Measurements from ENCODE around the gene CDH2.

CDH2 gene

DNA sequence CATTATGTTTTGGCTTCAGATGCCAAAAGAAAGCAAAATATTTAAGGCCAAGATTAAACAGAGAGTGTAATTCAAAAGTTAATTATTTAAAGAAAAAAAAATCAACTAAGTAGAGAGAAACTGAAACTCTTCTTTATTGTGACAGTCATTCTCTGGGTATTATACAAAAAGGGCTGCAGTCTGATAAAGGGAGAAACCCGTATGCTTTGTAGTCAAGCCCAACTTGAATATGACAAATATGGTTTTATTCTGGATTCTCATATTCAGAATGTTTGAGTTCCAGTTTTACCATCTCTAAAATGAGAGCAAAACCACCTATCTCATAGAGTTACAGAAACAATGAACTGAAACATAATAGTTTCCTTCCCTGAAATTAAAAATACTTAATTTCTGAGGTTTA is 8.2 kb downstream of the CDH2 start:
- DNase-seq (ENCODE audit: low read depth in 2 of 2): no peak

- no peak for DNase-seq (ENCODE audit: low read depth in 2 of 2)
Observed at GRCh38 chr18:28167835-28168349, 9.0 kb downstream of the CDH2 start.

DNA sequence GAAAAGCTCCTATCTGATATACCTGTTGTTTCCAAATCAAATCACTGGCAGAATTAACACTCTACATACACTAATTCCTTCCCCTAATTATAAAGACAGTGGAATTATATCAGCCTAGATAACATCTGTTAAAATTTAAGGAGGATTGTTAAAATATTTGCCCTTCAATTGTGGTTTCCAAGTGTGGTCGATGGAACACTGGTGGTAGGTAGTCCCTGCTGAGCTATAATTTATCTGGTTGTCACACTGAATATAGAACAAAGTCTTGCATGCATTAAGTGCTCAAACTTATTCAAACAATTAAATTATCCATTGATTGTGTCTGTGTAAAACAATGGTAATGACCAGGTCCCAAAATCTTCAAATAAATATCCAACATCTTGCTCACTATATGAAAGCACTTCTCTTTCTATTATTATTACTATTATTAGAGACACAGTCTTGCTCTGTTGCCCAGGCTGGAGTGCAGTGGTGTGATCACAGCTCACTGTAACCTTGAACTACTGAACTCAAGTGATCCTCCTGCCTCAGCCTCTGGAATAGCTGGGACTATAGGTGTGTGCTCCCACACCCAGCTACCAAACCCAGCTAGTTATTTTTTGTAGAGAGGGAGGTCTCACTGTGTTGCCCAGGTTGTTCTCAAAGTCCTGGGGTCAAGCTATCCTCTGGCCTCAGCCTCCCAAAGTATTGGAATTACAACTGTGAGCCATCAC is 12.0 kb downstream of the CDH2 start:
- no peak for DNase-seq (ENCODE audit: low read depth in 2 of 2)

GRCh38 chr18:28163201-28163775 is 13.6 kb downstream of the CDH2 start:
- DNase-seq (ENCODE audit: low read depth in 2 of 2): no peak

DNA sequence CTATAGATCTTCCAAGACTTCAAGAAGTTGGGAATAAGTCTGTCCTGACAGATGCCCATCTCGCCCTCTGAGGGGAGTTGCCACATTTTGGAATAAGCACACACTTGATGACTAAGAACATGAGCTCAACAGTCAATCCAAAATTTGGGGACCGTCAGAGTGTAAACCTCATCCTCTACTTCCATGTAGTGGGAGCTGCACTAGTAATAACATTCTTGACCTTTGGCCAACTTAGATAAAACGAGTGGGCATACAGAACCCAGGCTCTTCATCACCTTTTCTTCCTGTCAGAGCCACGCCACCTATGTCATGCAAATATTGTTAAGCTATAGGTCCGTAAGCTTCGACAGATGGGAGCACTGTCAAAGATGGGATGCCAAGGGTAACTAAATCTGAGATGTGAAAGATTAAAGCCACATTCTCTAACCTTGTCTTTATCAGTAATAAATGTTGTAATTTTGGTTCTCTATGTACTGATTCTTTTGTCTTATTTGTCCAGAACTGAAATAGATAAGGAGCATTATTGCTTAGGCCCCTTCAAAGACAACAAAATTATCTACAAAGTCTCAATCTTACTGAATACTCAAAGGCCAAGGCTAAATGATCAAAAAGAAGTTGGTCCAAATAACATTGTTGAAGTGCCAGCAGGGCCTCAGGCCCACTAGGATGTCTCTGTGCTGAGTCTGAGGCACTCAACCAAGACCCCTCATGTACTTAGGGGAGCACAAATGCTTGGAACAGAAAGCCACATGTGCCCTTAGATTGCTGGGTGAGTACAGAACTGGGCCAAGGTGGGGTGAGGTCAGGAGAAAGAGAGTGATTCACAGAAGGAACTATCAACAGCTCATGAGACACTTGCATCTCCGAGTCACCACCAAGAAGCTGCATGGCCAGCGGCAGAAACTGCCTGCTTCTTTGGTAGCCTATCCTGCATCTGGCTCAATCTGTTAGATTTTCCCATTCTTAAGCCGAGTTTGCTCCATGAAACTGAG is 15.0 kb downstream of the CDH2 start:
- no peak for DNase-seq (ENCODE audit: low read depth in 2 of 2)

- DNase-seq (ENCODE audit: low read depth in 2 of 2): no peak
Observed at GRCh38 chr18:28159055-28159454, 17.9 kb downstream of the CDH2 start.

DNA sequence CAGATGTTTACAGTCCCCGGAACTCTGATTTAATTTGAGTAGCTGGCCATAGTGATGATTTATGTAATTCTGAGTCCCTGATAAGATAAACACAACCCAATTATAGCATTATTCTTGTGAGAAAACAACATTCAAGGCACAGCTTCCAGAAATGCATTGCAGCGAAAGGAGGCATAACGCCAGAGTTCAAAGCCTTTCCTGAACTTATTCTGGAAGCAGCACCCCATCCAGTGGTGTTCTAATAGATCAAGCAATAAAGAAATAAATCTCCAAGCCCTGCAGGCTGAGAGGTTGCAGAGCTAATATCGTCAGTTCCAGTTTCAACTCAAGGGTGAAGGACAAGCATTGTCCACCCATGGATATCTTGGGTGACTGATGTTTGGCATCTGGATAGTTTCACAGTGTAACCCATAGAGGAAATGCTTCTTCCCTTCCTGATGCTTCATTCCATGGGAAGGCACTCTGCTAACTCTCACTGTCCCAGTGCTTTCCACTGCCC is 18.8 kb downstream of the CDH2 start:
- DNase-seq (ENCODE audit: low read depth in 2 of 2): no peak

DNA sequence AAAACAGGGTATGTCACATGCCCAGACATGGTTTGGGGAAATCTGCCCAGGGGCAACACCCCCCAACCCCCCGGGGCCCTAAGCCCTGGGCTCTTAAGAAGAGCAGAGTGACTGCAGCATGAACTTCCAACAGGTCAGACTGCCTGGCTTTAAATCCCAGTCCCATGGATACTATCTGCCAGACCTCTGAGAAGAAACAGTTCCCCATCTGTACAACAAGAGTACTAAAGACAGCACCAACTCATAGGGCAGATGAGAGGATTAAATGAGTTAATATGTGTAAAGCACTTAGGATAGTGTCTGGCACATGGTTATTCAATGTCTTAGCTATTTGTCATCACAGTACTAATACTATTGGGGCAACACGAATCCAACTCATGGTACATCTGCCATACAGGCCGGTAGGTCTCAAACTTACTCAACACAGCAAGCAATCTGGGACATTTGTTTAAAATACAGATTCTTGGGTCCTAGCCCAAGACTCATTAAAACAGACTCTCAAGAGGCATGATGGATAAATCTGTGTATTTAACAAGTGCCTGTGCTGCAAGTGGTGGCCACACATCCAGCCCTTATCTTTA is 23.4 kb downstream of the CDH2 start:
- DNase-seq (ENCODE audit: low read depth in 2 of 2): no peak

- no peak for DNase-seq (ENCODE audit: low read depth in 2 of 2)
Observed at GRCh38 chr18:28152754-28153153, 24.2 kb downstream of the CDH2 start.

DNA sequence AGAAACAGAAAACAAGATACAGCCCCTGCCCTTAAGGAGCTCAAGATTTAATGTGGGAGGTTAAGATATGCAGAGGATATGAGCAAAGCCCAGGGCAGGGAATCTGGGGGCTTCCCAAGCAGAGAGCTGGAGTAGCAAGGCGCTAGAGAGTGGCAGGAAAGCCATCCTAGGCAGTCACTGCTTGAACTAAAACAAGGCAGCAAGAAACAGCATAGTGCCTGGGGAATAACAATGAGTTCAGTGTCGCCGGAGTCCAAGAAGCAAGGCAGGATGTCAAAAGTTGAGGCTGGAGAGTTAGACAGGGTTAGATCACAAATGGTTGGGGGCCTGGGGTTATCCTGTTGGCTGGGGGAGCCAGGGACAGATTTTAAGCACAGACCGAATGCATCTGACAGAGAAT is 24.6 kb downstream of the CDH2 start:
- DNase-seq (ENCODE audit: low read depth in 2 of 2): no peak

DNA sequence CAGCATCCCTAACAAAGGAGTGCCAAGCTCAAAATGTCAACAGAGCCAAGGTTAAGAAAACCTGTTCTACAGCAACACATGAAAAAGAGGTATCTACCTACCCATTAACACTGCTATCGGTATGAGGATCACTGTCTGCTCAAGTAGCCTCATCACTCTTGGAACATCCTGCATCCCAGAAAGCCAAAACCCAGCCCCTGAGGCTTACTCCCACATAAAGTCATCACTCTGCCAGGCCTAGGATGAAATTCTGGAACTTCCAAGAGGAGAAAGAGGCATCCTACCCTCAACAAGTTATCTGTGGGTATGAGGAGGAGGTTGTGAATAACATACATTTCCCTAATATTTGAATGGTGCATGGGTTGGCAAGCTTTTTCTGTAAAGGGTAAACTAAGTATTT is 25.5 kb downstream of the CDH2 start:
- no peak for DNase-seq (ENCODE audit: low read depth in 2 of 2)

DNA sequence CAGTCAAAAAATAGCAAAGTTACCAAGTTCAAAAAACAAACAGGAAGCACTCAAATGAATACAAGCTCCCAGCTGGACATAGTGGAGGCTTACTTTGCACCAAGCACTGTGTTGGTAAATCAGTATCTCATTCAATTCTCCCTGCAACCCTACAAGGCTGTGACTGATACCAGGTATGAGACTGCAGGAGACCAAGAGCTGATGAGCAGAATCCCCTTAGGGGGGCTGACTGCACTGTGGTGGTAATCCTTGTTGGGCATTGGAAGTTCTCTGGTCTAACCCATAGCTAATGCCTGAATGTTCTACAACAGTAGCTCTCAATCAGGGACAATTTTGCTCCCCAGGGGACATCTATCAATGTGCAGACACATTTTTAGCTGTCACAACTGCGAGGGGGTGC is 26.0 kb downstream of the CDH2 start:
- DNase-seq (ENCODE audit: low read depth in 2 of 2): no peak

- no peak for DNase-seq (ENCODE audit: low read depth in 2 of 2)
Observed at GRCh38 chr18:28149810-28150420, 27.0 kb downstream of the CDH2 start.

GRCh38 chr18:28147674-28148171 is 29.2 kb downstream of the CDH2 start:
- no peak for DNase-seq (ENCODE audit: low read depth in 2 of 2)

GRCh38 chr18:28143725-28144124 is 33.2 kb downstream of the CDH2 start:
- DNase-seq (ENCODE audit: low read depth in 2 of 2): no peak

DNA sequence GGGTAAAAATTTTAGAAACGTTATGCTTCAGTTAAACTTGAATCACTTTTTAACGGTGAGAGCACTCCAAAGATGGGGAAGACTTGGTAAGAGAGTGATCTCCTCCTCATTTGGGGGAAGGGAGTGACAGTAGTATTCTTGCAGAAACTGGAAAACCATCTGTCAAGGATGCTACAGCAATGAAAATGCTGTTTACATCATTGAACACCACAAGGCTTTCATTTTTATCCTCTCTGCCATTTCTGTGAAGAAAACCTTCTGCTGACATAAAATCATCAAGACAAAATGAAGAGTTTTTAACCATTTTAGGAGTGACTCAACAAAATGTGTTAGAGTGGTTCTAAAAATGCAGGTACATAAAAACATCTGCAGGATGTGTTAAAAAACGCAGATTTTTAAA is 38.1 kb downstream of the CDH2 start:
- no peak for DNase-seq (ENCODE audit: low read depth in 2 of 2)

DNA sequence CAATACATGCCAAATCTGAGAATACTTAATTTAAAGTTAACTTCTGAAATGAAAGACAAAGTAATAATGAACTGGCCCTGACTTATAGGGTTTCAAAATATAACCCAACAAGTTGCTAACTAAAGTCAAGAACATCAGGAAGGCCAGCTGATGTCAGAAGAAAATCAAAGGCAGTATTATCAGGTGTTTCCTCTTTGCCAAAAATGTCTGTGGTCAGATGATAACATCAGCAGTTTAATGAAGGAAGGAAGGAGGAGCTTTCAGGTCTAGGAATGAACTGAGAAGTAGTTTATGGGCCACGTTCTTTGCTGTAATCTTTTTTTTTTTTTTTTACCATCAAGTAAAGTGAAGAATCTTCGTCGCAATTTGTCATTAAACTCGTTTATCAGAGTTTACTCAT is 40.9 kb downstream of the CDH2 start:
- no peak for DNase-seq (ENCODE audit: low read depth in 2 of 2)

DNA sequence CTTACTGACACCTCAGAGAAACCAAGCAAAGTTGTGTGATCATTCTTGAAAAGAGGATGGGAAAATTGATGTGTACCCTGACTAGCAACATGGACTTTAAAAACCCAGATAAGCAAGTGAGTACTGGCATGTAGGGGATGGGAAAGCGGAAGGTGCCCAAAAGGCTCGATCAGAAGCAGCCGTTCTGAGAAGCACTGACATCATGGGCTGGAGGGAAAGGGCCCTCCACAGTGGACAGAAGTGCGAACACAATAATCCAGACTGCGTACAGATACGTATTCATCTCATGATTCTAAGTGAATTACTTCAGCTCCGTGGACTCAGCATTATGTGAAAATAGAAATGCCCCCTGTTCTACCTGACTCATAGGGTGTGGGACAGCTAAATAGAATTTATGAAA is 42.2 kb downstream of the CDH2 start:
- no peak for DNase-seq (ENCODE audit: low read depth in 2 of 2)

GRCh38 chr18:28132084-28132483 is 44.8 kb downstream of the CDH2 start:
- no peak for DNase-seq (ENCODE audit: low read depth in 2 of 2)

GRCh38 chr18:28128659-28128980 is 48.3 kb downstream of the CDH2 start:
- no peak for DNase-seq (ENCODE audit: low read depth in 2 of 2)
